Heart right ventricle (tissue), 16 donors: ENCODE results near the gene PIK3R6. TPM values are rescaled to one million over a fixed set of nuclear protein-coding genes. Genes with fewer than 3 reads are reported as not detected.

Source experiments
- ATAC-seq, 8 donors: fragments of 200-7000 bp; cut with Tn5 transposase; one replicate each; pipeline ENCODE4 v1.9.1; 2020; ENCODE audit warnings: mild to moderate bottlenecking in 8 of 8, moderate library complexity in 8 of 8, moderate number of reproducible peaks in 1 of 8
- DNase-seq, 2 donors: peaks; one replicate each; pipeline ENCODE4 v3.0.0-alpha.2; 2020
- H3K27ac ChIP-seq, 10 donors: fragments of 200-600 bp; sonication (generic) in 2 of 10; one replicate each; pipeline versions ENCODE4 v1.5.0 to v1.8.0; 2020 to 2022; ENCODE audit warnings: mild to moderate bottlenecking in 3 of 10
- H3K27me3 ChIP-seq, 7 donors: fragments of 200-600 bp; one replicate each; pipeline ENCODE4 v1.8.0; 2021 to 2022; ENCODE audit warnings: mild to moderate bottlenecking in 2 of 7
- H3K36me3 ChIP-seq, 9 donors: fragments of 200-600 bp; sonication (generic) in 1 of 9; one replicate each; pipeline versions ENCODE4 v1.5.0 to v1.8.0; 2020 to 2022; ENCODE audit warnings: mild to moderate bottlenecking in 2 of 9
- H3K4me1 ChIP-seq, 9 donors: fragments of 200-600 bp; sonication (generic) in 1 of 9; one replicate each; pipeline versions ENCODE4 v1.5.0 to v1.8.0; 2020 to 2022; ENCODE audit warnings: mild to moderate bottlenecking in 4 of 9
- H3K4me3 ChIP-seq, 10 donors: fragments of 200-600 bp; sonication (generic) in 2 of 10; one replicate each; pipeline versions ENCODE4 v1.5.0 to v1.8.0; 2020 to 2022; ENCODE audit warnings: mild to moderate bottlenecking in 7 of 10, moderate library complexity in 2 of 10
- H3K9me3 ChIP-seq, 11 donors: fragments of 200-600 bp in 10 of 11; sonication (generic) in 2 of 11; one replicate each; pipeline versions ENCODE4 v1.5.0 to v1.8.0; 2013 to 2022; ENCODE audit warnings: mild to moderate bottlenecking in 2 of 11, control low read depth in 1 of 11, moderate library complexity in 1 of 11
- WGBS, 2 donors: extraction: QIAGEN DNeasy Blood & Tissue Kit; methylation state at CpG; one replicate each; pipeline ENCODE4 v1.1.7; 2013; ENCODE audit warnings: inconsistent platforms in 1 of 2; 5-methylcytosine and 5-hydroxymethylcytosine counted together
- intact Hi-C, 10 donors: fragments of 100-400 bp; cut with DNase I; formaldehyde crosslinking; loops; one replicate each; pipeline versions ENCODE4 v1.11.1 to v1.14.2; 2022
- polyA plus RNA-seq, 2 donors: library from polyadenylated mRNA; stranded (reverse); fragments of 200-250 nt; gene quantifications; one replicate each; pipeline ENCODE4 v1.2.3, GENCODE V29; 2013
- total RNA-seq, 10 donors: library from RNA; stranded (reverse); fragmentation: NEBNext Ultra II Directional in 3 of 10; extraction: Animal tissue kit (Norgen Biotek cat#: 25700) in 3 of 10; gene quantifications; one replicate each; pipeline versions ENCODE4 v1.2.1 to v1.2.4, GENCODE V29; 2021 to 2023
- TF ChIP-seq, protein P1 (sequence below), 9 donors: fragments of 200-600 bp; sonication (generic) in 2 of 9; IDR thresholded peaks; one replicate each; pipeline versions ENCODE4 v1.5.0 to v1.8.0; 2021 to 2022; ENCODE audit warnings: antibody characterized with exemption in 9 of 9, mild to moderate bottlenecking in 5 of 9, moderate library complexity in 1 of 9
- donor health status: Arrhythmogenic right ventricular cardiomyopathy.
- donor health status: ischemic (EF 13 %, LVEDD 7.1; RV severe dilation, severe dysfunction).
- donor health status: healthy with polysubstance abuse.
- donor health status: DM: no; HTN: yes; CAD: no.
- donor health status: DM: no; HTN: no; CAD: no.
- donor health status: ischemic (EF 25% LVEDD 6.9; RV normal size, moderate dysfunction).
- donor health status: ischemic (EF 25% LVEDD 5.7; RV mildly dilated, moderate dysfunction).
- donor health status: healthy.
- donor health status: DM: yes; HTN: yes; CAD: no.
- donor health status: Ischemic cardiomyopathy.
- donor health status: ischemic (EF 35%, LVEDD 5.7; RV mildly dilated, moderate dysfunction).
- donor health status: nonischemic (EF 11% LVEDD 7.7; RV severe dilation, severe dysfunction).
- donor health status: DM: yes; HTN: yes; CAD: no.
- donor health status: PGD.
- donor health status: ischemic (EF 29% LVEDD 5.4; RV normal size, mild dysfunction).
- donor health status: nonischemic (EF 23%, LVEDD 6.1; RV moderate dilation, normal function).

PIK3R6 gene
- total and polyA plus RNA-seq, 12 donors, result 0.32 to 3.4 (median 1.0) TPM

DNA sequence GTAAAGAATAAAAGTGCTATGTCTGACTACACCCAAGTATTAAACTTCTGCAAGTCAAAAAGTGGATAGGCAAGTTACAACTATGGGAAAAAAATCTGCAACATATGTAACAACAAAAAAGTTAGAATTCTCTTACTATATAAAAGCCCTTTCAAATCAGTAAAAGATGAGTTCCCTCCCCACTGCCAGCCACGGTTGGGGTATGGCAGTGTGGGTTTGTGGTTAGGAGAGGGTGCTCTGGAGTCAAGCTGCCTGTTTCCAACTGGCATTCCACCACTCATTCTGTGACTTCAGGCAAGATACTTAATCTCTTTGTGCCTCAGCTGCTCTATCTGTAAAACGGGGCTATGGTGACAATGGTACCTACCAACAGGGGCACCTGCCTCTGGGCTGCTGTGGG lies 41.7 kb downstream of the PIK3R6 start:
- no peak for ATAC-seq
- intact Hi-C loops, result no loop called here
- Histone ChIP-seq H3K27ac (no peak overlapping the region), H3K4me1 (no peaks in the 10 kb centered on the region), H3K4me3 (no peak overlapping the region), H3K36me3 (peaks cover 0 to 20% (median 0%) of the 10 kb centered on the region in 9 donors), H3K9me3 (peaks cover 0 to 16% (median 0%) of the 10 kb centered on the region in 11 donors), H3K27me3 (peaks cover 0 to 9% (median 0%) of the 10 kb centered on the region in 7 donors)
- TF ChIP-seq, protein P1, sequence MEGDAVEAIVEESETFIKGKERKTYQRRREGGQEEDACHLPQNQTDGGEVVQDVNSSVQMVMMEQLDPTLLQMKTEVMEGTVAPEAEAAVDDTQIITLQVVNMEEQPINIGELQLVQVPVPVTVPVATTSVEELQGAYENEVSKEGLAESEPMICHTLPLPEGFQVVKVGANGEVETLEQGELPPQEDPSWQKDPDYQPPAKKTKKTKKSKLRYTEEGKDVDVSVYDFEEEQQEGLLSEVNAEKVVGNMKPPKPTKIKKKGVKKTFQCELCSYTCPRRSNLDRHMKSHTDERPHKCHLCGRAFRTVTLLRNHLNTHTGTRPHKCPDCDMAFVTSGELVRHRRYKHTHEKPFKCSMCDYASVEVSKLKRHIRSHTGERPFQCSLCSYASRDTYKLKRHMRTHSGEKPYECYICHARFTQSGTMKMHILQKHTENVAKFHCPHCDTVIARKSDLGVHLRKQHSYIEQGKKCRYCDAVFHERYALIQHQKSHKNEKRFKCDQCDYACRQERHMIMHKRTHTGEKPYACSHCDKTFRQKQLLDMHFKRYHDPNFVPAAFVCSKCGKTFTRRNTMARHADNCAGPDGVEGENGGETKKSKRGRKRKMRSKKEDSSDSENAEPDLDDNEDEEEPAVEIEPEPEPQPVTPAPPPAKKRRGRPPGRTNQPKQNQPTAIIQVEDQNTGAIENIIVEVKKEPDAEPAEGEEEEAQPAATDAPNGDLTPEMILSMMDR (IDR thresholded peaks at IDR 0.05), result no peak
- 79 to 82% methylated on average over 2 of the region's 2 CpGs for WGBS, 2 donors
- DNase-seq, result no peak

DNA sequence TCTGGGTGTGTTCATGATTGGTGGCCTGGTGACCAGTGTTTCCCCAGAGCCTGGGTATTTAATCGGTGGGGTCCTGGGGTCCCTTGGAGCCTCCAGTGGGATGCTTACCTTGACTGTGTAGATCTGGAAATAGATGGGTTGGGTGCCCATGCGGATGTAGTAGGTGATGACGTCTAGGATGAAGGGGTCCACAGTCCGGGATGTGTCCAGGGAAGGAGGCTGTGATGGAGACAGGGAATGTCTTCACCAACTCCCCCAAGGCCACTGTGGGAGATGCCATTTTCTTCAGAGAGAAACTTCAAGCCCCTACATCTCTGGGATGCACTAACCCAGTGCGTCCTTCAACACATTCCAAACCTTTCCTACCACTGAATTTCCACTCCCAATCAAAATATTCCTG lies 44.2 kb downstream of the PIK3R6 start:
- WGBS, 2 donors, result 93 to 96% methylated on average over 5 of the region's 5 CpGs
- no peak for DNase-seq
- Histone ChIP-seq H3K9me3 (peaks cover 0 to 16% (median 0%) of the 10 kb centered on the region in 11 donors), H3K27ac (no peak overlapping the region), H3K4me1 (no peaks in the 10 kb centered on the region), H3K4me3 (no peak overlapping the region), H3K27me3 (peaks cover 0 to 3% (median 0%) of the 10 kb centered on the region in 7 donors), H3K36me3 (peaks cover 0 to 30% (median 0%) of the 10 kb centered on the region in 9 donors)
- TF ChIP-seq, protein P1 (IDR thresholded peaks at IDR 0.05), result no peak
- intact Hi-C loops, result no loop called here
- no peak for ATAC-seq

DNA sequence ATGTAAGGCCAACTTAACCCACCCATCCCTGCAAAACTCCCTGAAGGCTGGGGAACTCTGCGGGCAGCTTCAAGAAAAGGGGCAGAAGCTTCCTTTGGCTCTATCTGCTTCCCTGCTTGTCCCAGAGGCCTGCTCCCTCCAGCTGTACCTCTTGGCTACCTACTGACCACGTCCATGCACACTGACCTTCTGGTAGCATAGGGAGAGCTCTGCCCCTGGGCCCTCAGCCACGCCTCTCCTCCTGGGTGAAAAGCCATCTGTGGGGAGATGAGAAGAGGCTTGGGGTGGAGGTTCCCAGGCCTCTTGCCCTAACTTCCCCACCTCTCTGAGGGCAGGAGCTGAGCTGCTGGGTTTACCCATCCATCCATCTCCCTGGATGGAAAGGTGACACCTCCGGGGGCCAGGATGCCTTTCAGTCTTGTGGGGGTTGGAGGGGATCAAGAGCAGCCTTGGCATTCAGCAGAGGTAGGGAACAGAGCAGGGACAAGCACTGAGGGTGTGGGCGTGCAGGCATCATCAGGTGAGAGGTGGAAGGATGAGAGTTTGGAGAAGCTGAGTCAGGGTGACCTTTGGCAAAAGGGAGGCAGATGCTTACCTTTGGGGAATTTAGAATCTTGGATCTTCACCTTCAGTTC lies 45.0 kb downstream of the PIK3R6 start:
- Histone ChIP-seq H3K36me3 (peaks cover 0 to 32% (median 0%) of the 10 kb centered on the region in 9 donors), H3K27ac (no peak overlapping the region), H3K4me1 (no peaks in the 10 kb centered on the region), H3K4me3 (no peak overlapping the region), H3K27me3 (no peaks in the 10 kb centered on the region), H3K9me3 (peaks cover 0 to 16% (median 0%) of the 10 kb centered on the region in 11 donors)
- intact Hi-C loops, result no loop called here
- TF ChIP-seq, protein P1 (IDR thresholded peaks at IDR 0.05), result no peak
- DNase-seq, result no peak
- no peak for ATAC-seq
- 87 to 92% methylated on average over 5 of the region's 5 CpGs for WGBS, 2 donors

DNA sequence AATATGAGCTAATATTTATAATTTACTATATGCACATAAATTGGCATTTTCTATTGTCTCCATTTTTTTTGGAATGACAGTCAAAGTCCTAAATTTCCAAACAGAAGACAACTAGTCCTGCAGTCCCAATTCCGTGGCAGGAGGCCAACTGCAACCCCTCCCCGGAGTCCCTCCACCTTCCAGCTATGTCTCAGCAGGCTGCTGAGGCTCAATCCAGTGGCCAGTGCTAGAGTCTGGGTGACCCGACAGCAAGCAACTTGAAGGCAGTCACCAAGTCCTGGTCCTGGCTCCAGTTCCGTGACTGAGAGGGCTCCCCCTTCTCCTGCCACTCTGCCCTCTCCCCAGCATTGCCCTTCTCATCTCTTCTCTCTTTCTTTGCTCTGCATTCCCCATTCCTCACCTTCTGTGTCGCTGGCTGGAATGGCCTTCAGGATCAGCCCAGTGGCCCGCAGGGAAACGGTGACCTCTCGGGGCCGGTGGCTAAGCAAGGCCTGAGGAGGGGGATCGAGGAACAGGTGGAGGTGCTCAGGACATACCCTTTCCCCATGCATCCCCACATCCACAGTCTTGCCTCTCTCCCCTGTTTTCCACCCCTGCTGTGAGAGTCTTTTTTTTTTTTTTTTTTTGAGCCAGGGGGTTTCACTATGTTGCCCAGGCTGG lies 45.9 kb downstream of the PIK3R6 start:
- Histone ChIP-seq H3K27ac (no peak overlapping the region), H3K27me3 (no peaks in the 10 kb centered on the region), H3K4me3 (no peak overlapping the region), H3K4me1 (no peaks in the 10 kb centered on the region), H3K36me3 (peaks cover 0 to 32% (median 0%) of the 10 kb centered on the region in 9 donors), H3K9me3 (peaks cover 0 to 16% (median 0%) of the 10 kb centered on the region in 11 donors)
- intact Hi-C loops, result no loop called here
- TF ChIP-seq, protein P1 (IDR thresholded peaks at IDR 0.05), result no peak
- ATAC-seq (no peak), DNase-seq (no peak)
- 83 to 87% methylated on average over 10 of the region's 10 CpGs for WGBS, 2 donors
